ENCODE data around the gene MLXIP.

DNA sequence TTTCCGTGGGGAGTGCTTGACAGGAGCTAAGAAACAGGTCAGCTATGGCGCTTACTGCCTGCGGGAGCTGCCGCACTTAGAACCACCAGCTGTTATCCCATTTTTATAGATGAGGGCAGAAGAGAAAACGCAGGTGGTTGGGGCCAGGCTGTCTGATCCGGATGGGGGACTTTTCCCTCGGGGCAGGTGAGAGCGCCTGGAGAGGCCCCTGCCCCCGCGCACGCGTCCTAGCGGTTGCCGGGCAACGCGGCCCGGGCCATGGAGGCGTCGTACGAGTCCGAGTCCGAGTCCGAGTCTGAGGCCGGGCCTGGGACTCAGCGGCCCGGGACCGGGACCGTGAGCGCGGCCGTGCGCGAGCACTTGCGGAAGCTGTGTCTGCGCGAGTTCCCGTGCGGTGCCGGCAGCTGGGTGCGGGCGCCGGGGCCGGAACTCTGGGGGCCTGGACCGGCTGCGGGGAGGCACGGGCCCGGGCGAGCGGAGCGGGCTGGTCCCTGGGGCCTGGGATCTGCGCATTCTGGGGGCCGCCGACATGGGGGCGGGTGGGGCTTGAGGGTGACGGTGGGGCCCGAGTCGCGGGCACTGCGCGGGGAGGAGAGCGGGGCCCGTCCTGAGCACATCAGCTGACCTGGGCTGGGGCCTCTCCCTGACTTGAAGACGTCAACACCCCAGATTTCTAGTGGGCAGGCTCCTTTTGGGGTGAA is 104.5 kb downstream of the MLXIP start, which contains the start of gene LRRC43:
- TF ChIP-seq EZH2 (IDR thresholded peaks at IDR 0.05), result no peak
- TF ChIP-seq POLR2AphosphoS5 (IDR thresholded peaks at IDR 0.05; ENCODE audit: borderline replicate concordance, low read depth, low read length), result no peak

Measured in SK-N-MC (cell line).